ENCODE results near the gene ZNF653.

DNA sequence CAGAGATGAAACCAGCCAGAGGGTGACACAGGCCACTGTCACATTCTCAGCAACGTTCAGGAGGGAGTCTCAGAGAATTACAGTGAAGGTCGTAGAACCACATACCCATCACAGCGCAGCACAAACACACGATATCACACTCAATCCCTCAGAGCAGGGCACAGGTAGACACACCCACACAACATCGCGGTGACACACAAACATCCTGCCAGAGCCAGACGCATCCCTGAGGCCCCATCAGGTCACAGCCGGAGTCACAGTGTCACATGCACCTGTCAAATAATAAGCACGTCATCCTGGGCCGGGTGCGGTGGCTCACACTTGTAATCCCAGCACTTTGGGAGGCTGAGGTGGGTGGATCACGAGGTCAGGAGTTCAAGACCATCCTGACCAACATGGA lies 42.2 kb downstream of the ZNF653 start:
- TF ChIP-seq POLR2A (IDR thresholded peaks at IDR 0.05) = no peak
- TF ChIP-seq, protein P1, sequence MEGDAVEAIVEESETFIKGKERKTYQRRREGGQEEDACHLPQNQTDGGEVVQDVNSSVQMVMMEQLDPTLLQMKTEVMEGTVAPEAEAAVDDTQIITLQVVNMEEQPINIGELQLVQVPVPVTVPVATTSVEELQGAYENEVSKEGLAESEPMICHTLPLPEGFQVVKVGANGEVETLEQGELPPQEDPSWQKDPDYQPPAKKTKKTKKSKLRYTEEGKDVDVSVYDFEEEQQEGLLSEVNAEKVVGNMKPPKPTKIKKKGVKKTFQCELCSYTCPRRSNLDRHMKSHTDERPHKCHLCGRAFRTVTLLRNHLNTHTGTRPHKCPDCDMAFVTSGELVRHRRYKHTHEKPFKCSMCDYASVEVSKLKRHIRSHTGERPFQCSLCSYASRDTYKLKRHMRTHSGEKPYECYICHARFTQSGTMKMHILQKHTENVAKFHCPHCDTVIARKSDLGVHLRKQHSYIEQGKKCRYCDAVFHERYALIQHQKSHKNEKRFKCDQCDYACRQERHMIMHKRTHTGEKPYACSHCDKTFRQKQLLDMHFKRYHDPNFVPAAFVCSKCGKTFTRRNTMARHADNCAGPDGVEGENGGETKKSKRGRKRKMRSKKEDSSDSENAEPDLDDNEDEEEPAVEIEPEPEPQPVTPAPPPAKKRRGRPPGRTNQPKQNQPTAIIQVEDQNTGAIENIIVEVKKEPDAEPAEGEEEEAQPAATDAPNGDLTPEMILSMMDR (IDR thresholded peaks at IDR 0.05) = no peak

Data from Peyer's patch (tissue), 4 donors.